IMR-90 (cell line): ENCODE results near the gene CAPZA2. TPM values are rescaled to one million over a fixed set of nuclear protein-coding genes. Genes with fewer than 3 reads are reported as not detected.
A peak's percentile ranks its signal among the peaks of the same experiment; 100 is the strongest.

Experiments
- ATAC-seq: fragments of 200-7000 bp; cut with Tn5 transposase; 2 replicates; pipeline ENCODE4 v1.9.1; 2020; ENCODE audit warnings: low read depth, mild to moderate bottlenecking, moderate library complexity
- BruUV-seq: library from RNA; stranded (reverse); fragments of 400-500 nt; replicated peaks from 2 replicates; lab custom pipeline; 2021; lab: Mats Ljungman, UMichigan
- CTCF ChIA-PET: fragments of 300-600 bp; formaldehyde crosslinking; extraction: SDS; loops from one replicate; lab custom pipeline; 2021; ENCODE audit warnings: antibody characterized with exemption; lab: Yijun Ruan, JAX
- POLR2A ChIA-PET: fragments of 300-600 bp; sonication (Branson Sonifier 250); formaldehyde crosslinking; loops from one replicate; lab custom pipeline; 2022; ENCODE audit warnings: antibody characterized with exemption; ENCODE audit not compliant: unreplicated experiment; lab: Charles Lee
- DNase-seq: peaks from one replicate; pipeline ENCODE4 v3.0.0; 2013
- H2AFZ ChIP-seq: replicated peaks from 2 replicates; pipeline ENCODE3; 2013; ENCODE audit warnings: low read length, mild to moderate bottlenecking; ENCODE audit not compliant: poor library complexity
- H2AK5ac ChIP-seq: 2 replicates; pipeline ENCODE4 v1.6.1; 2013; ENCODE audit warnings: low read depth, low read length, inconsistent platforms
- H2AK9ac ChIP-seq: replicated peaks from 2 replicates; pipeline ENCODE3; 2013; ENCODE audit warnings: mild to moderate bottlenecking, low read depth, low read length, moderate library complexity; ENCODE audit not compliant: poor library complexity
- H2BK120ac ChIP-seq: 2 replicates; pipeline ENCODE4 v1.6.1; 2013; ENCODE audit warnings: low read depth, low read length, inconsistent platforms
- H2BK15ac ChIP-seq: 3 replicates; pipeline ENCODE4 v1.6.1; 2013; ENCODE audit warnings: low read depth, low read length, inconsistent platforms
- H2BK20ac ChIP-seq: 2 replicates; pipeline ENCODE4 v1.6.1; 2013; ENCODE audit warnings: low read depth, mild to moderate bottlenecking, inconsistent platforms, low read length, moderate library complexity
- H2BK5ac ChIP-seq: 2 replicates; pipeline ENCODE4 v1.6.1; 2013; ENCODE audit warnings: mild to moderate bottlenecking, low read depth, low read length, inconsistent platforms; ENCODE audit not compliant: poor library complexity, severe bottlenecking
- H3K14ac ChIP-seq: replicated peaks from 2 replicates; pipeline ENCODE4 v1.6.1; 2013; ENCODE audit warnings: low read depth, low read length, inconsistent platforms
- H3K18ac ChIP-seq: 2 replicates; pipeline ENCODE4 v1.6.1; 2013; ENCODE audit warnings: low read depth, low read length, control low read depth
- H3K23ac ChIP-seq: 2 replicates; pipeline ENCODE4 v1.6.1; 2013; ENCODE audit warnings: low read depth, low read length, inconsistent platforms
- H3K27ac ChIP-seq: 2 replicates; pipeline ENCODE4 v1.5.1; 2013; ENCODE audit warnings: mild to moderate bottlenecking, control low read depth, low read length; ENCODE audit not compliant: insufficient read depth
- H3K27me3 ChIP-seq: 2 replicates; pipeline ENCODE4 v1.6.1; 2013; ENCODE audit warnings: low read length; ENCODE audit not compliant: control insufficient read depth, insufficient read depth
- H3K36me3 ChIP-seq: 2 replicates; pipeline ENCODE4 v1.6.1; 2013; ENCODE audit warnings: low read length, mixed read lengths; ENCODE audit not compliant: control insufficient read depth, insufficient read depth
- H3K4ac ChIP-seq: 2 replicates; pipeline ENCODE4 v1.6.1; 2013; ENCODE audit warnings: low read depth, low read length, inconsistent platforms
- H3K4me1 ChIP-seq: 2 replicates; pipeline ENCODE4 v1.6.1; 2013; ENCODE audit warnings: low read length, mixed read lengths; ENCODE audit not compliant: control insufficient read depth, insufficient read depth
- H3K4me2 ChIP-seq: 2 replicates; pipeline ENCODE4 v1.6.1; 2013; ENCODE audit warnings: low read depth, mild to moderate bottlenecking, control low read depth, low read length, moderate library complexity
- H3K4me3 ChIP-seq: 2 replicates; pipeline ENCODE4 v1.5.1; 2013; ENCODE audit warnings: low read depth, mild to moderate bottlenecking, control low read depth, low read length, moderate library complexity; ENCODE audit not compliant: insufficient read depth
- H3K56ac ChIP-seq: 2 replicates; pipeline ENCODE4 v1.6.1; 2013; ENCODE audit warnings: low read length, inconsistent platforms; ENCODE audit not compliant: insufficient read depth; ENCODE audit errors: extremely low read depth
- H3K79me1 ChIP-seq, 2 experiments: 2 replicates each; pipeline ENCODE4 v1.6.1; 2013; ENCODE audit warnings: low read length in 2 of 2, inconsistent platforms in 1 of 2, low read depth in 1 of 2
- H3K9ac ChIP-seq: 2 replicates; pipeline ENCODE4 v1.6.1; 2013; ENCODE audit warnings: low read depth, low read length, control low read depth
- H3K9me1 ChIP-seq: 2 replicates; pipeline ENCODE4 v1.6.1; 2013; ENCODE audit warnings: low read length, inconsistent platforms; ENCODE audit not compliant: insufficient read depth
- H3K9me3 ChIP-seq: 2 replicates; pipeline ENCODE4 v1.6.1; 2013; ENCODE audit warnings: low read length; ENCODE audit not compliant: control insufficient read depth, insufficient read depth
- H4K20me1 ChIP-seq: 2 replicates; pipeline ENCODE4 v1.6.1; 2013; ENCODE audit warnings: low read length, inconsistent platforms; ENCODE audit not compliant: insufficient read depth
- H4K5ac ChIP-seq: 2 replicates; pipeline ENCODE4 v1.6.1; 2013; ENCODE audit warnings: mild to moderate bottlenecking, low read depth, low read length, control low read depth
- H4K8ac ChIP-seq, 2 experiments: 2 replicates each; pipeline ENCODE4 v1.6.1; 2013; ENCODE audit warnings: low read depth in 2 of 2, low read length in 2 of 2, control low read depth in 1 of 2, inconsistent platforms in 1 of 2
- H4K91ac ChIP-seq: 2 replicates; pipeline ENCODE4 v1.6.1; 2013; ENCODE audit warnings: low read depth, low read length, inconsistent platforms; ENCODE audit not compliant: insufficient read depth
- CEBPB ChIP-seq: IDR thresholded peaks from 2 replicates; pipeline ENCODE4 v1.6.1; 2012; ENCODE audit warnings: low read depth, low read length, improper control_type of control experiment
- CHD1 ChIP-seq: IDR thresholded peaks from 2 replicates; pipeline ENCODE4 v1.6.1; 2012; ENCODE audit warnings: low read depth, low read length, improper control_type of control experiment
- CTCF ChIP-seq: conservative IDR thresholded peaks from 2 replicates; pipeline ENCODE4 v1.5.1; 2012; ENCODE audit warnings: mild to moderate bottlenecking, low read depth, low read length, improper control_type of control experiment
- ELK1 ChIP-seq: fragments of 150-350 bp; IDR thresholded peaks from 2 replicates; pipeline ENCODE4 v1.6.1; 2016; ENCODE audit warnings: low read depth, mild to moderate bottlenecking, low read length, moderate library complexity, borderline replicate concordance
- FOS ChIP-seq: fragments of 150-350 bp; IDR thresholded peaks from 2 replicates; pipeline ENCODE4 v1.6.1; 2016; ENCODE audit warnings: low read depth, low read length
- MAFK ChIP-seq: IDR thresholded peaks from 2 replicates; pipeline ENCODE4 v1.6.1; 2012; ENCODE audit warnings: low read depth, low read length, improper control_type of control experiment
- MAZ ChIP-seq: IDR thresholded peaks from 2 replicates; pipeline ENCODE4 v1.6.1; 2012; ENCODE audit warnings: low read depth, mild to moderate bottlenecking, low read length, improper control_type of control experiment, moderate library complexity, borderline replicate concordance
- MXI1 ChIP-seq: IDR thresholded peaks from 2 replicates; pipeline ENCODE4 v1.6.1; 2012; ENCODE audit warnings: low read depth, mild to moderate bottlenecking, low read length, moderate library complexity, borderline replicate concordance
- NFE2L2 ChIP-seq: fragments of 150-350 bp; IDR thresholded peaks from 2 replicates; pipeline ENCODE4 v1.6.1; 2016; ENCODE audit warnings: low read depth, mild to moderate bottlenecking, low read length
- POLR2A ChIP-seq: IDR thresholded peaks from 2 replicates; pipeline ENCODE4 v1.6.1; 2012; ENCODE audit warnings: mild to moderate bottlenecking, low read depth, low read length
- RAD21 ChIP-seq: IDR thresholded peaks from 2 replicates; pipeline ENCODE4 v1.6.1; 2012; ENCODE audit warnings: low read length, improper control_type of control experiment
- RCOR1 ChIP-seq: IDR thresholded peaks from 2 replicates; pipeline ENCODE4 v1.6.1; 2012; ENCODE audit warnings: mild to moderate bottlenecking, low read length, improper control_type of control experiment; ENCODE audit not compliant: insufficient replicate concordance
- RFX5 ChIP-seq: IDR thresholded peaks from 2 replicates; pipeline ENCODE4 v1.8.0; 2012; ENCODE audit warnings: low read depth, mild to moderate bottlenecking, low read length, moderate library complexity
- SMC3 ChIP-seq: fragments of 150-350 bp; IDR thresholded peaks from 2 replicates; pipeline ENCODE4 v1.6.1; 2016; ENCODE audit warnings: low read depth, mild to moderate bottlenecking, antibody characterized with exemption, low read length, moderate library complexity
- USF2 ChIP-seq: fragments of 150-350 bp; IDR thresholded peaks from 2 replicates; pipeline ENCODE4 v1.6.1; 2017; ENCODE audit warnings: mild to moderate bottlenecking, antibody characterized with exemption, low read length, low read depth
- WGBS, 2 experiments: methylation state at CpG; one replicate each; pipeline versions ENCODE4 v1.1.5 to v1.1.7; 2013; ENCODE audit warnings: missing lambda C conversion rate in 2 of 2; ENCODE audit not compliant: insufficient read length in 1 of 2; ENCODE audit errors: extremely low coverage in 2 of 2; 5-methylcytosine and 5-hydroxymethylcytosine counted together
- dilution Hi-C: fragments of 300-500 bp; cut with HindIII; formaldehyde crosslinking; loops from one replicate; pipeline ENCODE4 v1.14.3; 2018; ENCODE audit warnings: low sequenced_read_pairs; ENCODE audit not compliant: unreplicated experiment
- in situ Hi-C: fragments of 300-500 bp; cut with MboI; formaldehyde crosslinking; loops from 3 replicates; pipeline ENCODE4 v1.14.3; 2019; ENCODE audit warnings: low sequenced_read_pairs, inconsistent platforms, mixed read lengths
- intact Hi-C: fragments of 100-400 bp; cut with micrococcal nuclease; formaldehyde crosslinking; loops from 2 replicates; pipeline ENCODE4 v1.10.0; 2022
- polyA plus RNA-seq, 3 experiments: library from polyadenylated mRNA; depleted of rRNA; stranded (reverse); fragments of >200 nt; gene quantifications; 2 replicates each; pipeline ENCODE4 v1.2.3, GENCODE V29; 2012; ENCODE audit warnings: low replicate concordance in 1 of 3
- total RNA-seq: library from RNA; depleted of rRNA; stranded (reverse); fragments of >200 nt; gene quantifications from 2 replicates; pipeline ENCODE4 v1.2.3, GENCODE V29; 2012

The CAPZA2 gene
- total and polyA plus RNA-seq, 2 of the 4 experiments (the other 2 are of a cell fraction), result 66.6 to 133 TPM

- POLR2A ChIA-PET, result no interaction called here
Measured at GRCh38 chr7:116956477-116956804, 94.1 kb downstream of the CAPZA2 start.

More at GRCh38 chr7:116956477-116956804, 94.1 kb downstream of the CAPZA2 start:
- Histone ChIP-seq H2BK15ac (no peak overlapping the region), H3K4me2 (no peak overlapping the region; the same call in 1 of the 2 replicates), H3K27me3 (no peaks in the 10 kb centered on the region), H2BK20ac (no peak overlapping the region), H3K14ac (no peak overlapping the region), H4K20me1 (peaks cover 3% of the 10 kb centered on the region; the same call in 1 of the 2 replicates), H4K5ac (0 out of 2 replicates have a peak overlapping the region, but pooled peaks have one; percentile 66), H3K9me3 (no peaks in the 10 kb centered on the region), H3K4ac (no peak overlapping the region), H2AK9ac (peak overlapping the region; percentile 22), H3K36me3 (0 out of 2 replicates have a peak, but pooled peaks cover 2% of the 10 kb centered on the region), H3K9me1 (peaks cover 3% of the 10 kb centered on the region; the same call in 1 of the 2 replicates), H3K4me1 (peaks cover 9% of the 10 kb centered on the region), H3K23ac (no peak overlapping the region), H3K79me1 (peaks cover 25 to 52% of the 10 kb centered on the region in 2 experiments), H3K27ac (no peak overlapping the region), H2BK120ac (no peak overlapping the region), H4K91ac (no peak overlapping the region), H3K4me3 (no peak overlapping the region), H3K9ac (no peak overlapping the region), H3K56ac (no peak overlapping the region), H2BK5ac (no peak overlapping the region), H4K8ac (no peak overlapping the region), H3K18ac (peak overlapping the region; percentile 35; the same call in 1 of the 2 replicates), H2AFZ (no peak overlapping the region), H2AK5ac (no peak overlapping the region)
- DNase-seq, result no peak
- in situ Hi-C loops, result no loop called here
- CTCF ChIA-PET, result interaction anchor here (1.1 kb wide), 1 partner anchor 32 kb away, joined by 3 read pairs; no protein-coding TSS in a partner anchor
- ATAC-seq, result no peak
- no CpG with 5 or more reads among the region's 2 CpGs for WGBS, 2 experiments
- dilution Hi-C loops, result no loop called here
- no TSS peak for BruUV-seq
- TF ChIP-seq CHD1 (no peak), USF2 (no peak), ELK1 (no peak), MAZ (no peak), SMC3 (no peak), RFX5 (no peak), CEBPB (no peak), FOS (no peak), RAD21 (no peak), CTCF (no peak), NFE2L2 (no peak), RCOR1 (no peak), POLR2A (no peak), MAFK (no peak), MXI1 (no peak)
- intact Hi-C loops, result no loop called here
